HCEC 1CT (cell line): ENCODE measurements around the gene MSMP.

ENCODE experiments used
- DNase-seq: peaks from one replicate; pipeline ENCODE4 v3.0.0-alpha.2; 2017

The MSMP gene

GRCh38 chr9:35717132-35717870, 36.8 kb downstream of the MSMP start:
- DNase-seq: no peak

DNA sequence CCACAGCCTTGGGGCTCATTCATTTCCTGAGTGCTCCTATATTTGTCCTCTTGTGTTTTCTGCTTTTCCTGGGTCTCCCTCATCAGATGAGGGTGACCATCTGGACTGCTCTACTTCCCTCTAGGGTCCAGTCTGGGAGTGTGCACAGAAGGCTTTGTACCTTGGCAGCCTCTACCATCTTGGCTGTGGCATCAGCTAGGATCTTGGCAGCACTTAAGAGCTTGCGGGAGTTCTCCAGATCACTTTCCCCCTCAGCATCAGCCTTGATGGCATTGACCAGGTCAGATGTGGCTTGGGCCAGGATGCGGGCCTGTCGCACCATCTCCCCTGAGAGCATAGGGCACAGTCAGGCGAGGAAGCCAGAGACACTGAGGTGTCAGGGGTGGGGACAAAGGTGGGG, 37.8 kb downstream of the MSMP start:
- peak; percentile 11 for DNase-seq

GRCh38 chr9:35714579-35715252, 39.4 kb downstream of the MSMP start:
- DNase-seq: no peak

DNA sequence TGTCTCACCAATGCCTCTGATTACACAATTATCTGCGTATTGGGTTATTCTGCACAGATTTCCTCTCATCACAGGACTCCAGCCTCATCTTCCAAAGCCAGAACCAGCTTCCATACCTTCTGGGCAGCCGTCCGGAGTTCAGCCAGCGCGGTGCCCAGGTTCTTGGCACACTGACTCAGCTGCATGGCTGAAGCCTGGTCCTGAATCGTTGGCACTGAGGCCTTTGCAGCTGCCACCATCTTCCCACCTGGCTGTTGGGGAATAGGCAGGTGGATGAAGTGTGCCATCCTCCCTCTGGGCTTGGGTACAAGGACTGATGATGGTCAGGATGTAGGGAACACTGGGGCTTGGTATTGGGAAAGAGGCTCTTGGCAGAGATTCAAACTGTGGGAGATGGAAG, 40.0 kb downstream of the MSMP start:
- DNase-seq: no peak

DNA sequence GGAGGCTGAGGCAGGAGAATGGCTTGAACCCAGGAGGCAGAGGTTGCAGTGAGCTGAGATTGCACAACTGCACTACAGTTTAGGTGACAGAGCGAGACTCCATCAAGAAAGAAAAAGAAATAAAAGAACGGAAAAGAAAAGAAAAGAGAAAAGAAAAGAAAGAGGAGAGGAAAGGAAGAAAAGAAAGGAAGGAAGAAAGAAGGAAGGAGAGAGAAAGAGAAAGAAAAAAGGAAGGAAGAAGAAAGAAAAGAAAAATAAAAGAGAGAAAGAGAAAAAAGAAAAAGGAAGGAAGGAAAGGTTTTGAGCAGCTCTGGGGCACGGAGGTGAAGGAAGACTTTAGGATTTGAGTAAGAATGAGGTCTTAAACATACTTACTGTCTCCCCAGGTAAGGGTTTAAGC, 40.5 kb downstream of the MSMP start:
- no peak for DNase-seq

DNA sequence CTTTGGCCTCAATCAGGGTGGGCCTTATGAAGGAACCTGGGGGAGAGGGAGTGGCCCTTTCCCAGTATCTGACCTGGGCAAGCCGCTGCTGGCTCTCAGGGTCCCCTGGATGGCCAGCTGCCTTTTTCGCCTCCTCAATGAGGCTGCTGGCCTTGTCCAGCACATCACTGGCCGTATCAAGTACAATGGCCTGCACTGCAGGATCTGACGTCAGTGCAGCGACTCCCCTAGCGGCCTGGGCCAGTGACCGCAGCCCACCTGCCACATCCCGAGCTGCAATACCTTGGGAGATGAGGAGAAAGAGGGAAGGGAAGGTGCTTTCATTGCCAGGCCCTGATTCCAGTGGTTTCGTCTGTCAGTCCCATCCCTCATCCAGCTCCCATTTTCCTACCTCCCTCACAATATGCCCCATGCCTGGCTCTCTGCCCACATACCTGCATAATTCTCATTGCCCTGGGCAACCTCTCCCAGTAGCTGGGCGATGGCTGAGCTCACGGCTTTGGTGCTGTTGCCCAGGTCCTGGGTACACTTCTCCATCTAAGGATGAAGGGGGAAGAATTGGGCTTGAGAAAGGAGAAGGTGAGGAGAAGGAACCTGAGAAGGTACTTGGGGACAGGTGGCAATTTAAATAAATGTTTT, 41.2 kb downstream of the MSMP start:
- no peak for DNase-seq

GRCh38 chr9:35711501-35712428, 42.3 kb downstream of the MSMP start:
- DNase-seq: no peak

DNA sequence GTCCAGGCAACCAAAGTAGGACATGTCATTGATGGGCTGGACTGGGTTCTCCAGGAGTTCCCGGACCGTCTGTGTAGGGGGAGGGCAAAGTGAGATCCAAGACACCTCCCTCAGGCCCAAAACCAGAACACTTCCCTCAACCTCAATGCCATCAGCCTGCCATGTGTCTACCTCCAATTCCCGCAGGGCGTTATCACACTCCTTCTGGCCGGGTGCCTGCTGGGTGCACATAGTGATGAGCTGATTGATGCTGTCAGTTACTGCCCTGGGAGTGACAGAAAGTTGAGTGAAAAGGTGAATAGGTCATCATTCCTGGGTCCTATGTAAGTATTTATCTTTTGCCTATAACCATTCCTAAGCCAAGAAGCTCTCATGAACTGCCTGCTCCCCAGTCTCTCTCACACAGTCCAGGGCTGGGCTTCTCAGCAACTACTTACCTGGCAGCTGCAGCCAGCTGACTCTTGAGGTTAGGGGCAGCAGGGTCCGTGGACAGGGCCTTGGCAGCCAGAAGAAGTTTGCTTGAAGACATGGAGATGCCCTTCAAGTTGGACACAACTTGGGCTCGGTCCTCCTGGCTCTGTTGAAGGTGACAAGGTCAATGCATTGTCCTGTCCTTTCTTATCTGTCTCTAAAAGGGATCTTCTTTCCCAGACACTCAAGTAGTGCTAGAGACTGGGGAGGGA, 43.1 kb downstream of the MSMP start:
- DNase-seq: no peak

DNA sequence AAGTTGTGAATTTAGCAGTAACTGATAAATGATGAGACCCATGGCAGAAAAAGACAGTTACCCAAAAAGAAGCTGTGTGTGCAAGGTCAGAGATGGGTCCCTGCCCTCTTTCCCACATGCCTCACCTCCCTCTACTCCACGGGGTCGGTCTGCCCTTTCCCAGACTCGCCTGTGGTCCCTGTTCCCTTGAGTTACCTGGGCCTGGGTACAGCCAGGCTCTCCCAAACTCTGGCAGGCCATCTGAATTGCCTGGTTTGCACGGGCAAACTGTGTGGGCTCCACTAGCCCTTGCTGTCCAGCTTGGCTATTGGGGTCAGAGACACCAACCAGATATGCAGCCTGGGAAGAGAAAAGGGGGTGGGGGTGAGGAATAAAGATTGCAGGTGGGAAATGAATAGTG, 45.9 kb downstream of the MSMP start:
- DNase-seq: no peak

DNA sequence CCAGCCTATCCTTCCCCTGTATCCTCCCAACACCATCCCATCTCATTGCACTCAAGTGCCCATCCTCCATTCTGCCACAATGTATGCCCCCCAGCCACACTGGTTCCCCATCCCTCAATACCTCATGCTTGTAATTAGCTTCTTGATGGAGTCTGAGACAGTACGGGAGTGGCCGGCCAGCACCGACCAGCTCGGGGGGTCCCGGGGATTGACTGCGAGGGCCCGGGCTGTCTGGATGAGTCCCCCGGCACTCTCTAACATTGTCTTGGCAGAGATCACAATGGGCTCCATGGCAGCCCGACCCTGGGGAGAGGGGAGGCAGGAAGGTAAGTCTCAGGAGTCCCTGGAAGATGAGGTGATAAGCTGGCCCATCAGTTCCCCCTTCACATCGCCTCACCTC, 47.1 kb downstream of the MSMP start:
- DNase-seq: no peak

DNA sequence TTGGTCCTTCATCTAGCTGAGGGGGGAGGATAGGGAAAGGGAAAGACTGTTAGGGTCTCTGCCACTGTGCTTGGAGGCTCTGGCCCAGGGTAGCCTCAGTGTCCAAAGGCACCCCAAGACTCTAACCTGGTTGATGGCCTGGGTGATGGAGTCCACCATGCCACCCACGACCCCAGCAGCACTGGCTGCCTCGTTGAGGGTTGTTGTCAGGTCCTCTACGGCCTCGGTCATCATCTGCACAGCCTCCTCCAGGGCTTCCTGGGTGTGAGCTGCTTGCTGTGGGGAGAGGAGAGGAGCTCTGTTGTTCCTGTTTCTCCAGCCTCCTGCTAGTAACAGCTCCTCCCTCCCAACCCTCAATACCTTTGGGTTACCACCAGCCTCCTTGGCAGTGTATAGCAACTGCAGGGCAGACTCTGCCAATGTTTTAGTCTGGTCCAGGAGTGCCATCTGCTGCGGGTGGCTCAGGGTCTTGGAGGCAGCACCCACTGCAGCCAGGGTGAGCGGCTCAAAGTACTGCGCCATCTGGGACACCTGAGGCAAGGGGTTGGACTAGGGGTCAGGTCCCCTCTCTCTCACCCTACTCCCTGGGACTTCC, 48.1 kb downstream of the MSMP start:
- no peak for DNase-seq

- DNase-seq: no peak
Observed at GRCh38 chr9:35705372-35705771, 48.7 kb downstream of the MSMP start.

GRCh38 chr9:35703906-35704672, 50.0 kb downstream of the MSMP start:
- DNase-seq: no peak
